ENCODE data around the gene NOP14. TPM values are rescaled to one million over a fixed set of nuclear protein-coding genes. Genes with fewer than 3 reads are reported as not detected.
A peak's percentile ranks its signal among the peaks of the same experiment; 100 is the strongest.

The NOP14 gene
- total and polyA plus RNA-seq, 4 donors, result 13.3 to 25.4 (median 19.7) TPM

- no peak overlapping the region for H3K4me3 ChIP-seq
- peak in 1 of 3 donors; percentile 12 for DNase-seq
- WGBS, 2 donors, result 61 to 83% methylated on average over 23 of the region's 23 CpGs
- peaks cover 4 to 41% (median 15%) of the 10 kb centered on the region in 4 donors for H3K36me3 ChIP-seq (ENCODE audit: control insufficient read depth in 4 of 4, insufficient read depth in 4 of 4, low read length in 4 of 4)
- no peaks in the 10 kb centered on the region for H3K9me3 ChIP-seq (ENCODE audit: control insufficient read depth in 4 of 4, insufficient read depth in 3 of 4, low read length in 3 of 4)
- peaks cover 0 to 28% (median 22%) of the 10 kb centered on the region in 5 donors for H3K4me1 ChIP-seq (ENCODE audit: control insufficient read depth in 5 of 5, insufficient read depth in 5 of 5, low read length in 5 of 5)
- no peak overlapping the region for H3K9ac ChIP-seq (ENCODE audit: insufficient read depth in 1 of 2, low read length in 2 of 2)
- peak; percentile 9 for ATAC-seq (ENCODE audit: insufficient read depth, low FRiP score)
- no peak for TF ChIP-seq CTCF (IDR thresholded peaks at IDR 0.05; ENCODE audit: control extremely low read depth, extremely low read depth)
- H3K27me3 ChIP-seq (ENCODE audit: control insufficient read depth in 3 of 3, insufficient read depth in 3 of 3, low read length in 2 of 3), result no peaks in the 10 kb centered on the region
- peak overlapping the region in 1 of 2 donors; percentile 43 for H3K27ac ChIP-seq (ENCODE audit: low read depth in 1 of 2, low read length in 1 of 2)
These were observed 25.9 kb downstream of the NOP14 start for GRCh38 chr4:2937146-2937857.

GRCh38 chr4:2936773-2937145, 26.4 kb downstream of the NOP14 start:
- no peak overlapping the region for H3K4me3 ChIP-seq

GRCh38 chr4:2935762-2936743, 27.2 kb downstream of the NOP14 start:
- H3K4me1 ChIP-seq (ENCODE audit: control insufficient read depth in 5 of 5, insufficient read depth in 5 of 5, low read length in 5 of 5), result peaks cover 0 to 40% (median 34%) of the 10 kb centered on the region in 5 donors
- ATAC-seq (ENCODE audit: insufficient read depth, low FRiP score), result no peak
- peak in 1 of 3 donors; percentile 4 for DNase-seq
- peak overlapping the region in 1 of 2 donors; percentile 96 for H3K27ac ChIP-seq (ENCODE audit: low read depth in 1 of 2, low read length in 1 of 2)
- peak overlapping the region in 1 of 2 donors; percentile 60 for H3K9ac ChIP-seq (ENCODE audit: insufficient read depth in 1 of 2, low read length in 2 of 2)
- H3K4me3 ChIP-seq, result no peak overlapping the region
- no peak for TF ChIP-seq CTCF (IDR thresholded peaks at IDR 0.05; ENCODE audit: control extremely low read depth, extremely low read depth)
- H3K36me3 ChIP-seq (ENCODE audit: control insufficient read depth in 4 of 4, insufficient read depth in 4 of 4, low read length in 4 of 4), result peaks cover under 1 to 35% (median 20%) of the 10 kb centered on the region in 4 donors
- 80 to 82% methylated on average over 20 of the region's 20 CpGs for WGBS, 2 donors
- H3K9me3 ChIP-seq (ENCODE audit: control insufficient read depth in 4 of 4, insufficient read depth in 3 of 4, low read length in 3 of 4), result no peaks in the 10 kb centered on the region
- no peaks in the 10 kb centered on the region for H3K27me3 ChIP-seq (ENCODE audit: control insufficient read depth in 3 of 3, insufficient read depth in 3 of 3, low read length in 2 of 3)

More at GRCh38 chr4:2936773-2937145, 26.4 kb downstream of the NOP14 start:
- peak overlapping the region in 1 of 2 donors; percentile 43 for H3K27ac ChIP-seq (ENCODE audit: low read depth in 1 of 2, low read length in 1 of 2)
- H3K9me3 ChIP-seq (ENCODE audit: control insufficient read depth in 4 of 4, insufficient read depth in 3 of 4, low read length in 3 of 4), result no peaks in the 10 kb centered on the region
- peaks cover 0 to 33% (median 28%) of the 10 kb centered on the region in 5 donors for H3K4me1 ChIP-seq (ENCODE audit: control insufficient read depth in 5 of 5, insufficient read depth in 5 of 5, low read length in 5 of 5)
- H3K27me3 ChIP-seq (ENCODE audit: control insufficient read depth in 3 of 3, insufficient read depth in 3 of 3, low read length in 2 of 3), result no peaks in the 10 kb centered on the region
- 79 to 82% methylated on average over 6 of the region's 6 CpGs for WGBS, 2 donors
- H3K9ac ChIP-seq (ENCODE audit: insufficient read depth in 1 of 2, low read length in 2 of 2), result no peak overlapping the region
- DNase-seq, result no peak
- TF ChIP-seq CTCF (IDR thresholded peaks at IDR 0.05; ENCODE audit: control extremely low read depth, extremely low read depth), result no peak
- peaks cover 4 to 38% (median 17%) of the 10 kb centered on the region in 4 donors for H3K36me3 ChIP-seq (ENCODE audit: control insufficient read depth in 4 of 4, insufficient read depth in 4 of 4, low read length in 4 of 4)
- no peak for ATAC-seq (ENCODE audit: insufficient read depth, low FRiP score)
